Measurements from ENCODE around the gene ILRUN.

The ILRUN gene

GRCh38 chr6:34652263-34652662, 44.3 kb downstream of the ILRUN start:
- no peak for TF ChIP-seq FOXP2 (optimal IDR thresholded peaks at IDR 0.05; ENCODE audit: borderline replicate concordance, extremely low read depth, extremely low read length, insufficient read depth)
- no peak for TF ChIP-seq SIN3A (IDR thresholded peaks at IDR 0.05; ENCODE audit: borderline replicate concordance, insufficient read depth, low read length)
- TF ChIP-seq, protein P1, sequence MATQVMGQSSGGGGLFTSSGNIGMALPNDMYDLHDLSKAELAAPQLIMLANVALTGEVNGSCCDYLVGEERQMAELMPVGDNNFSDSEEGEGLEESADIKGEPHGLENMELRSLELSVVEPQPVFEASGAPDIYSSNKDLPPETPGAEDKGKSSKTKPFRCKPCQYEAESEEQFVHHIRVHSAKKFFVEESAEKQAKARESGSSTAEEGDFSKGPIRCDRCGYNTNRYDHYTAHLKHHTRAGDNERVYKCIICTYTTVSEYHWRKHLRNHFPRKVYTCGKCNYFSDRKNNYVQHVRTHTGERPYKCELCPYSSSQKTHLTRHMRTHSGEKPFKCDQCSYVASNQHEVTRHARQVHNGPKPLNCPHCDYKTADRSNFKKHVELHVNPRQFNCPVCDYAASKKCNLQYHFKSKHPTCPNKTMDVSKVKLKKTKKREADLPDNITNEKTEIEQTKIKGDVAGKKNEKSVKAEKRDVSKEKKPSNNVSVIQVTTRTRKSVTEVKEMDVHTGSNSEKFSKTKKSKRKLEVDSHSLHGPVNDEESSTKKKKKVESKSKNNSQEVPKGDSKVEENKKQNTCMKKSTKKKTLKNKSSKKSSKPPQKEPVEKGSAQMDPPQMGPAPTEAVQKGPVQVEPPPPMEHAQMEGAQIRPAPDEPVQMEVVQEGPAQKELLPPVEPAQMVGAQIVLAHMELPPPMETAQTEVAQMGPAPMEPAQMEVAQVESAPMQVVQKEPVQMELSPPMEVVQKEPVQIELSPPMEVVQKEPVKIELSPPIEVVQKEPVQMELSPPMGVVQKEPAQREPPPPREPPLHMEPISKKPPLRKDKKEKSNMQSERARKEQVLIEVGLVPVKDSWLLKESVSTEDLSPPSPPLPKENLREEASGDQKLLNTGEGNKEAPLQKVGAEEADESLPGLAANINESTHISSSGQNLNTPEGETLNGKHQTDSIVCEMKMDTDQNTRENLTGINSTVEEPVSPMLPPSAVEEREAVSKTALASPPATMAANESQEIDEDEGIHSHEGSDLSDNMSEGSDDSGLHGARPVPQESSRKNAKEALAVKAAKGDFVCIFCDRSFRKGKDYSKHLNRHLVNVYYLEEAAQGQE (IDR thresholded peaks at IDR 0.05; ENCODE audit: insufficient read depth in 1 of 2, low read depth in 2 of 2, low read length in 2 of 2): no peak

GRCh38 chr6:34650823-34651222, 45.7 kb downstream of the ILRUN start:
- TF ChIP-seq SIN3A (IDR thresholded peaks at IDR 0.05; ENCODE audit: borderline replicate concordance, insufficient read depth, low read length) (no peak), TAF1 (IDR thresholded peaks at IDR 0.05; ENCODE audit: borderline replicate concordance, insufficient read depth, low read length) (no peak), FOXP2 (optimal IDR thresholded peaks at IDR 0.05; ENCODE audit: borderline replicate concordance, extremely low read depth, extremely low read length, insufficient read depth) (no peak), POLR2AphosphoS5 (IDR thresholded peaks at IDR 0.05; ENCODE audit: low read depth, low read length) (no peak)
- TF ChIP-seq, protein P1 (IDR thresholded peaks at IDR 0.05; ENCODE audit: insufficient read depth in 1 of 2, low read depth in 2 of 2, low read length in 2 of 2): no peak

DNA sequence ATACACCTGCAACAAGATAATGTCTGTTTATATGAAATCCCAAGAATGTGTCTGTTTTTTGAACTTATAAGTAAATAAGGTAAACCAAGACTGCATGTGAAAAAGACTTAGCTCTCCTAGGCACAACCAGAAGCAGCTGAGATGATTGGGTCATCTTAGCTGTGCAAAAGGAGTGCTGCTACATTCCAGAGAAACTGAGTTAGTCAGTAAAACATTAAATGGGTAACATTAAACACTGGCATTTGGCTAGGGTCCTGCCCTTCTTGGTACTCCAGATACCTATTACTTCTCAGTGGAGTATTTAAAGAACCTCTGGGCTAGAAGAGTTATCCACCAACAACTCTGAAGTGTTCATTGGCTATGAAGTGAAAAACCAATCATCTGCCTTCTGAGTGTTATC, 47.8 kb downstream of the ILRUN start:
- TF ChIP-seq TAF1 (IDR thresholded peaks at IDR 0.05; ENCODE audit: borderline replicate concordance, insufficient read depth, low read length): no peak
- TF ChIP-seq FOXP2 (optimal IDR thresholded peaks at IDR 0.05; ENCODE audit: borderline replicate concordance, extremely low read depth, extremely low read length, insufficient read depth): no peak
- TF ChIP-seq SIN3A (IDR thresholded peaks at IDR 0.05; ENCODE audit: borderline replicate concordance, insufficient read depth, low read length): no peak
- TF ChIP-seq POLR2AphosphoS5 (IDR thresholded peaks at IDR 0.05; ENCODE audit: low read depth, low read length): no peak
- TF ChIP-seq, protein P1 (IDR thresholded peaks at IDR 0.05; ENCODE audit: insufficient read depth in 1 of 2, low read depth in 2 of 2, low read length in 2 of 2): no peak
